Activated B cell treated with CpG ODN at 0.5 μM for 24 hours (primary cell): Measurements from ENCODE around the gene TMEM220. TPM values are rescaled to one million over a fixed set of nuclear protein-coding genes. Genes with fewer than 3 reads are reported as not detected.
"Not testable (repeated sequence)": the region's sequence is repeated elsewhere in the genome, so short reads cannot be mapped to it uniquely, and the experiment has no call there.

ENCODE experiments used
- ATAC-seq: fragments of 200-7000 bp; cut with Tn5 transposase; one replicate; pipeline ENCODE4 v1.10.0; 2021; ENCODE audit warnings: low read depth, mild to moderate bottlenecking, moderate library complexity
- CTCF ChIA-PET: fragments of 350-600 bp; sonication (Branson Sonifier 250); formaldehyde crosslinking; loops from one replicate; lab custom pipeline; 2021; ENCODE audit warnings: antibody characterized with exemption; lab: Charles Lee
- POLR2A ChIA-PET: fragments of 350-600 bp; sonication (Branson Sonifier 250); formaldehyde crosslinking; loops from one replicate; lab custom pipeline; 2021; ENCODE audit warnings: antibody characterized with exemption; lab: Charles Lee
- DNase-seq: peaks from one replicate; pipeline ENCODE4 v3.0.0; 2022
- H3K27ac Mint-ChIP-seq: one replicate; pipeline ENCODE4 v1.8.0; 2020; ENCODE audit warnings: mixed read lengths
- H3K27me3 Mint-ChIP-seq: one replicate; pipeline ENCODE4 v1.8.0; 2021; ENCODE audit warnings: mixed read lengths
- H3K36me3 Mint-ChIP-seq: one replicate; pipeline ENCODE4 v1.8.0; 2021; ENCODE audit warnings: low read depth, mixed read lengths
- H3K4me1 Mint-ChIP-seq: one replicate; pipeline ENCODE4 v1.8.0; 2021; ENCODE audit warnings: mixed read lengths
- H3K4me3 Mint-ChIP-seq: one replicate; pipeline ENCODE4 v1.8.0; 2020; ENCODE audit warnings: mild to moderate bottlenecking, mixed read lengths
- H3K9me3 Mint-ChIP-seq: one replicate; pipeline ENCODE4 v1.8.0; 2020; ENCODE audit warnings: mixed read lengths
- intact Hi-C: fragments of 100-400 bp; cut with micrococcal nuclease; formaldehyde crosslinking; loops from one replicate; pipeline ENCODE4 v1.15.1; 2024
- total RNA-seq: library from RNA; stranded (reverse); gene quantifications from 2 replicates; pipeline ENCODE4 v1.2.3, GENCODE V29; 2022
- TF ChIP-seq, protein P1 (sequence below): fragments of 200-600 bp; IDR thresholded peaks from one replicate; pipeline ENCODE4 v1.8.0; 2022; ENCODE audit warnings: antibody characterized with exemption, mild to moderate bottlenecking

Gene TMEM220
- total RNA-seq, 1 donor from 2014 or later, result 1.6 TPM

DNA sequence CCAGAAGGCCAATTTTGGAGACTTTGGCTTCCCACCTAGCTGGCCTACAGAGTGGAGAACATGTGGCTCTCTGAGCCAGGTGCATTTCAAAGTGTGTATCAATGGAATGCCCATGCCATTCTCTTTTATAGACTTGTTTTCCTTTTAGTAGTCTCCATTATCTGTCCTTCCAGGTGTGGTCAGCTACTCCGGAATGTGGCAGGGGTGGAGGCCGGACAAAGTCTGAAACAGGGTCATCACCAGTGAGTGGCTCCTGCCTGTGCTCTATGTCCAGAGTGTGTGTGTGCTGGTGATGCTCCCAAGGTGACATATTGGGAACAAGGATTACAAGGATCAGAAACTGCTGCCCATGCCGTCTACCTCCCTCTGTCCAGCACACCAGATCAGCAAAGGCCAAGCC lies 3.8 kb upstream of the TMEM220 start:
- H3K36me3 Mint-ChIP-seq, result no peaks in the 10 kb centered on the region
- DNase-seq (no peak), ATAC-seq (no peak)
- intact Hi-C loops, result no loop called here
- no peak overlapping the region for H3K4me3 Mint-ChIP-seq
- peaks cover 15% of the 10 kb centered on the region for H3K4me1 Mint-ChIP-seq
- CTCF ChIA-PET, result no interaction called here
- POLR2A ChIA-PET, result no interaction called here
- TF ChIP-seq, protein P1, sequence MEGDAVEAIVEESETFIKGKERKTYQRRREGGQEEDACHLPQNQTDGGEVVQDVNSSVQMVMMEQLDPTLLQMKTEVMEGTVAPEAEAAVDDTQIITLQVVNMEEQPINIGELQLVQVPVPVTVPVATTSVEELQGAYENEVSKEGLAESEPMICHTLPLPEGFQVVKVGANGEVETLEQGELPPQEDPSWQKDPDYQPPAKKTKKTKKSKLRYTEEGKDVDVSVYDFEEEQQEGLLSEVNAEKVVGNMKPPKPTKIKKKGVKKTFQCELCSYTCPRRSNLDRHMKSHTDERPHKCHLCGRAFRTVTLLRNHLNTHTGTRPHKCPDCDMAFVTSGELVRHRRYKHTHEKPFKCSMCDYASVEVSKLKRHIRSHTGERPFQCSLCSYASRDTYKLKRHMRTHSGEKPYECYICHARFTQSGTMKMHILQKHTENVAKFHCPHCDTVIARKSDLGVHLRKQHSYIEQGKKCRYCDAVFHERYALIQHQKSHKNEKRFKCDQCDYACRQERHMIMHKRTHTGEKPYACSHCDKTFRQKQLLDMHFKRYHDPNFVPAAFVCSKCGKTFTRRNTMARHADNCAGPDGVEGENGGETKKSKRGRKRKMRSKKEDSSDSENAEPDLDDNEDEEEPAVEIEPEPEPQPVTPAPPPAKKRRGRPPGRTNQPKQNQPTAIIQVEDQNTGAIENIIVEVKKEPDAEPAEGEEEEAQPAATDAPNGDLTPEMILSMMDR, result no peak
- no peaks in the 10 kb centered on the region for H3K9me3 Mint-ChIP-seq
- H3K27ac Mint-ChIP-seq, result no peak overlapping the region
- H3K27me3 Mint-ChIP-seq, result peaks cover 10% of the 10 kb centered on the region

DNA sequence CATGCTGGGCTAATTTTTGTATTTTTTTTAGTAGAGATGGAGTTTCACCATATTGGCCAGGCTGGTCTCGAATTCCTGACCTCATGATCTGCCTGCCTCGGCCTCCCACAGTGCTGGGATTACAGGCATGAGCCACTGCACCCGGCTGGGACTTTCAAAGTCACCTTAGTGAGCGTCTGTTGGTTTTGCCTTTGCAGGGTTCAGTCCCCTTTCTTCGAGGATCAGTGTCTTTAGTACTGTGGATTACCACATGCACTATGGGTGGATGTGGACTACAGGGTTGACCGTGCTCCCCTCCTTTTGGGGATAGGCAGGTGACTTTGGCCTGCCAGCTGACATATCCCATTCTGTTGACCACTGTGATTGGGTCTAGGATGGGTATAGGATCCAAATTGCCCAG lies 2.3 kb upstream of the TMEM220 start:
- DNase-seq, ATAC-seq, H3K9me3 Mint-ChIP-seq, POLR2A ChIA-PET, H3K27me3 Mint-ChIP-seq, CTCF ChIA-PET, H3K4me3 Mint-ChIP-seq, H3K27ac Mint-ChIP-seq, intact Hi-C loops, H3K36me3 Mint-ChIP-seq: not testable (repeated sequence)
- H3K4me1 Mint-ChIP-seq, result peaks cover 13% of the 10 kb centered on the region

DNA sequence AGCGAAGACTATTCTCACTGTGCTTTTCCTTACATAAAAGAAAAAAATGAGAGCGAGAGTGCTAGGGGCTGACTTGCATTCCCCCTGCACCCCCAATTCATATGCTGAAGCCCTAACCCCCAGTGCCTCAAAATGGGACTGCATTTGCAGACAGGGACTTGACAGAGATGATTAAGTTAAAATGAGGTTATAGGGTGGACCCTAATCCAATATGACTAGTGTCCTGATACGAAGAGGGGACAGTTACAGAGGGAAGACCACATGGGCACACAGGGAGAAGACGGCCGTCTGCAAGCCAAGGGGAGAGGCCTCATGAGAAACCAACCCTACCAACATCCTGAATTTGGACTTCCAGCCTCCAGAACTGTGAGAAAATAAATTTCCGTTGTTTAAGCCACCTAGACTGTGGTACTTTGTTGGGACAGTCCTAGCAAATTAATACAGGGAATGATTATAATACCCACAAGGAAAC lies 1.6 kb upstream of the TMEM220 start:
- Mint-ChIP-seq H3K4me1 (peaks cover 12% of the 10 kb centered on the region), H3K27ac (no peak overlapping the region), H3K36me3 (no peaks in the 10 kb centered on the region), H3K4me3 (no peak overlapping the region), H3K9me3 (no peaks in the 10 kb centered on the region), H3K27me3 (peaks cover 6% of the 10 kb centered on the region)
- TF ChIP-seq, protein P1, result no peak
- ChIA-PET CTCF (no interaction called here), POLR2A (no interaction called here)
- ATAC-seq (no peak), DNase-seq (no peak)
- intact Hi-C loops, result no loop called here

DNA sequence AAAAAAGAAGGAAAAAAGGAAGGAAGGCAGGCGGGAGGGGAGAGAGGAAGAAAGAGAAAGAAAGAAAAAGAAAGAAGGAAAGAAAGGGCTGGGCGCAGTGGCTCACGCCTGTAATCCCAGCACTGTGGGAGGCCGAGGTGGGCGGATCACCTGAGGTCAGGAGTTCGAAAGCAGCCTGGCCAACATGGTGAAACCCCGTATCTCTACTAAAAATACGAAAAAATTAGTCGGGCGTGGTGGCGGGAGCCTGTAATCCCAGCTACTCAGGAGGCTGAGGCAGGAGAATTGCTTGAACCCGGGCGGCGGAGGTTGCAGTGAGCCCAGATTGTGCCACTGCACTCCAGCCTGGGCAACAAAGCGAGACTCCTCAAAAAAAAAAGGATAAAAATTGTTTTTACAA lies 424 bp upstream of the TMEM220 start:
- not testable (repeated sequence) for DNase-seq

DNA sequence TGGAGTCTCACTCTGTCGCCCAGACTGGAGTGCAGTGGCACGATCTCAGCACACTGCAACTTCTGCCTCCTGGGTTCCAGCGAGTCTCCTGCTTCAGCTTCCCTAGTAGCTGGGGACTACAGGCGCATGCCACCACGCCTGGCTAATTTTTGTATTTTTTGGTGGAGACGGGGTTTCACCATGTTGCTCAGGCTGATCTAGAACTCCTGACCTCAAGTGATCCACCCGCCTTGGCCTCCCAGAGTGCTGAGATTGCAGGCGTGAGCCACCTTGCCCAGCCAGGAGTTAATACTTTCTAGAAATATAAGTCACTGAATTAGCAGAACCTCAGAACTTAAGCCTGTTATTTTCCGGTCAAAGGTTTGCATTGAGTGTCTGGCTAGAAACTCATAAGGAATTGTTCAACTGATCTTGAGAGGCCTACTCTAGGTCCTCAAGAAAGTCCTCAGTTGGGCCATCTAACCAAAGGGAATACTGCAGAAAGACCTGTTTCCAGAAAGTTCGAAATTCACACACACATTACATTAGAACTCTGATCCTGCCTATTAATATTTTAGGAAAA lies 1.4 kb downstream of the TMEM220 start:
- H3K36me3 Mint-ChIP-seq, result peaks cover 3% of the 10 kb centered on the region
- H3K9me3 Mint-ChIP-seq, result no peaks in the 10 kb centered on the region
- CTCF ChIA-PET, result no interaction called here
- ATAC-seq, result no peak
- peaks cover 12% of the 10 kb centered on the region for H3K4me1 Mint-ChIP-seq
- no peak for DNase-seq
- TF ChIP-seq, protein P1, result no peak
- no peak overlapping the region for H3K27ac Mint-ChIP-seq
- H3K27me3 Mint-ChIP-seq, result peaks cover 2% of the 10 kb centered on the region
- no peak overlapping the region for H3K4me3 Mint-ChIP-seq
- POLR2A ChIA-PET, result interaction anchor here (0.6 to 1.4 kb wide), 2 partner anchors 26 to 31 kb away, joined by 3 to 4 read pairs; partner anchors contain the start of genes ADPRM and SCO1
- intact Hi-C loops, result no loop called here

More for the DNA sequence above, 424 bp upstream of the TMEM220 start:
- intact Hi-C loops, H3K36me3 Mint-ChIP-seq, H3K27me3 Mint-ChIP-seq, H3K9me3 Mint-ChIP-seq, ATAC-seq, CTCF ChIA-PET: not testable (repeated sequence)
- peak overlapping the region; percentile 86 for H3K4me3 Mint-ChIP-seq
- H3K4me1 Mint-ChIP-seq, result peaks cover 12% of the 10 kb centered on the region
- peak overlapping the region; percentile 77 for H3K27ac Mint-ChIP-seq
- POLR2A ChIA-PET, result interaction anchor here (0.6 to 1.3 kb wide), 3 partner anchors 17 to 31 kb away, joined by 3 to 5 read pairs (median 4); no protein-coding TSS in a partner anchor

DNA sequence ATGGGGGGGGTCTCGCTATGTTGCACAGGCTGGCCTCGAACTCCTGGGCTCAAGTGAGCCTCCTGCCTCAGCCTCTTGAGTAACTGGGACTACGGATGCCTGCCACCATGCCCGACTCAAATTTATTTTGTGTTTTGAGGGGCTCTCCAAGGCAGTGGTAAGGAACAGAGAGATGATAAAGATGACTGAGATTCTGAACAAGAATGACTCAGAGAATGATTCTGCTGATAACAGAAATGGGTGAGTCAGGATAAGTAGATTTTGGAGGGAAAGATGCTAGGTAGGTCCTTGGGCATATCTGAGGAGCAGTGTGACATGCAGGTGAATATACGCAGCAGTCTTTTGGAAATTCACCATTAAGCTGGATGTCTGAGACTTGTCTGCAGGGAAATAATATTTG lies 2.6 kb downstream of the TMEM220 start:
- peaks cover 2% of the 10 kb centered on the region for H3K27me3 Mint-ChIP-seq
- H3K4me3 Mint-ChIP-seq, result no peak overlapping the region
- TF ChIP-seq, protein P1, result no peak
- DNase-seq, result no peak
- peaks cover 12% of the 10 kb centered on the region for H3K4me1 Mint-ChIP-seq
- H3K36me3 Mint-ChIP-seq, result peaks cover 3% of the 10 kb centered on the region
- no peaks in the 10 kb centered on the region for H3K9me3 Mint-ChIP-seq
- ChIA-PET CTCF (no interaction called here), POLR2A (no interaction called here)
- no peak for ATAC-seq
- intact Hi-C loops, result no loop called here
- no peak overlapping the region for H3K27ac Mint-ChIP-seq
